Testis (tissue), 2 donors: ENCODE results near the gene MPRIP.

Experiments used
- CTCF ChIP-seq, 3 experiments: fragments of 450-650 bp in 2 of 3; fragments of 200-600 bp in 1 of 3; sonication (generic) in 1 of 3; IDR thresholded peaks; one replicate each; pipeline ENCODE4 v1.5.1; 2016 to 2019; ENCODE audit warnings: antibody characterized with exemption in 3 of 3, mild to moderate bottlenecking in 2 of 3, moderate library complexity in 1 of 3
- POLR2A ChIP-seq: fragments of 450-650 bp; IDR thresholded peaks from one replicate; pipeline ENCODE4 v1.6.1; 2017; ENCODE audit warnings: antibody characterized with exemption, mild to moderate bottlenecking, moderate library complexity

- TF ChIP-seq POLR2A (no peak), CTCF (IDR thresholded peaks at IDR 0.05) (no peak)
These were observed 97.8 kb downstream of the MPRIP start for GRCh38 chr17:17139972-17140589.
